GM13976 (cell line): ENCODE measurements around the gene ZFP64.
"Not testable (repeated sequence)": the region's sequence is repeated elsewhere in the genome, so short reads cannot be mapped to it uniquely, and the experiment has no call there.

Experiments used
- DNase-seq: peaks from one replicate; pipeline ENCODE4 v3.0.0; 2012; ENCODE audit warnings: low spot score
- CTCF ChIP-seq: IDR thresholded peaks from 2 replicates; pipeline ENCODE4 v1.5.1; 2012; ENCODE audit warnings: borderline replicate concordance, mild to moderate bottlenecking; ENCODE audit not compliant: insufficient read depth; ENCODE audit errors: extremely low read depth, missing control alignments, control extremely low read depth
- in situ Hi-C: fragments of 300-500 bp; cut with MboI; formaldehyde crosslinking; loops from one replicate; pipeline ENCODE4 v1.12.0; 2022; ENCODE audit warnings: low sequenced_read_pairs, mixed read lengths, inconsistent platforms; ENCODE audit not compliant: unreplicated experiment

ZFP64 gene

GRCh38 chr20:52231230-52231746, 39.7 kb upstream of the ZFP64 start:
- TF ChIP-seq CTCF = no peak
- DNase-seq = no peak
- in situ Hi-C loops = no loop called here

- DNase-seq = no peak
- TF ChIP-seq CTCF = no peak
- in situ Hi-C loops = no loop called here
These were observed 38.8 kb upstream of the ZFP64 start for GRCh38 chr20:52230409-52230808.

GRCh38 chr20:52229346-52229745, 37.8 kb upstream of the ZFP64 start:
- in situ Hi-C loops = not testable (repeated sequence)

GRCh38 chr20:52226370-52226769, 34.8 kb upstream of the ZFP64 start:
- no peak for TF ChIP-seq CTCF
- no peak for DNase-seq
- in situ Hi-C loops = no loop called here

More at GRCh38 chr20:52229346-52229745, 37.8 kb upstream of the ZFP64 start:
- DNase-seq = not testable (repeated sequence)

- in situ Hi-C loops = no loop called here
- no peak for DNase-seq
- no peak for TF ChIP-seq CTCF
These were observed 33.3 kb upstream of the ZFP64 start for GRCh38 chr20:52224920-52225319.

- DNase-seq, in situ Hi-C loops: not testable (repeated sequence)
These were observed 29.8 kb upstream of the ZFP64 start for GRCh38 chr20:52221362-52221761.

GRCh38 chr20:52220891-52221290, 29.3 kb upstream of the ZFP64 start:
- DNase-seq, in situ Hi-C loops: not testable (repeated sequence)

- TF ChIP-seq CTCF = no peak
- DNase-seq = peak; percentile 28
These were observed 27.9 kb upstream of the ZFP64 start for GRCh38 chr20:52219441-52219840.

More at GRCh38 chr20:52219441-52219840, 27.9 kb upstream of the ZFP64 start:
- in situ Hi-C loops = no loop called here
